ENCODE results near the gene SLF2.
A peak's percentile ranks its signal among the peaks of the same experiment; 100 is the strongest.

The SLF2 gene

GRCh38 chr10:100874702-100875483 is 37.9 kb upstream of the SLF2 start:
- no peak for TF ChIP-seq CTCF (IDR thresholded peaks at IDR 0.05; ENCODE audit: insufficient read depth, low read depth, low read length, missing control alignments)
- no peak for DNase-seq (ENCODE audit: low read depth)
- no peak overlapping the region for H3K4me3 ChIP-seq (ENCODE audit: low read depth, low read length)

- no peak overlapping the region for H3K4me3 ChIP-seq (ENCODE audit: low read depth, low read length)
- TF ChIP-seq CTCF (IDR thresholded peaks at IDR 0.05; ENCODE audit: insufficient read depth, low read depth, low read length, missing control alignments) = no peak
- DNase-seq (ENCODE audit: low read depth) = no peak
These were observed 37.1 kb upstream of the SLF2 start for GRCh38 chr10:100875484-100876166.

- DNase-seq (ENCODE audit: low read depth) = no peak
- no peak overlapping the region for H3K4me3 ChIP-seq (ENCODE audit: low read depth, low read length)
- TF ChIP-seq CTCF (IDR thresholded peaks at IDR 0.05; ENCODE audit: insufficient read depth, low read depth, low read length, missing control alignments) = no peak
These were observed 35.9 kb upstream of the SLF2 start for GRCh38 chr10:100876585-100877460.

- H3K4me3 ChIP-seq (ENCODE audit: low read depth, low read length) = no peak overlapping the region
- no peak for DNase-seq (ENCODE audit: low read depth)
- no peak for TF ChIP-seq CTCF (IDR thresholded peaks at IDR 0.05; ENCODE audit: insufficient read depth, low read depth, low read length, missing control alignments)
These were observed 35.3 kb upstream of the SLF2 start for GRCh38 chr10:100877461-100877850.

- TF ChIP-seq CTCF (IDR thresholded peaks at IDR 0.05; ENCODE audit: insufficient read depth, low read depth, low read length, missing control alignments) = peak; percentile 55
- H3K4me3 ChIP-seq (ENCODE audit: low read depth, low read length) = no peak overlapping the region
- peak; percentile 58 for DNase-seq (ENCODE audit: low read depth)
These were observed 34.4 kb upstream of the SLF2 start for GRCh38 chr10:100878291-100878910.

- DNase-seq (ENCODE audit: low read depth) = no peak
- no peak overlapping the region for H3K4me3 ChIP-seq (ENCODE audit: low read depth, low read length)
- no peak for TF ChIP-seq CTCF (IDR thresholded peaks at IDR 0.05; ENCODE audit: insufficient read depth, low read depth, low read length, missing control alignments)
These were observed 32.9 kb upstream of the SLF2 start for GRCh38 chr10:100879741-100880360.

Data from GM12865 (cell line).